IgD-negative memory B cell (primary cell): ENCODE measurements around the gene MACROD2. TPM values are rescaled to one million over a fixed set of nuclear protein-coding genes. Genes with fewer than 3 reads are reported as not detected.
"Not testable (repeated sequence)": the region's sequence is repeated elsewhere in the genome, so short reads cannot be mapped to it uniquely, and the experiment has no call there.

Source experiments
- H3K27ac Mint-ChIP-seq, 3 donors: one replicate each; pipeline ENCODE4 v1.8.0; 2020 to 2022; ENCODE audit warnings: mild to moderate bottlenecking in 3 of 3, mixed read lengths in 3 of 3, moderate library complexity in 1 of 3
- H3K27me3 Mint-ChIP-seq: one replicate; pipeline ENCODE4 v1.8.0; 2021; ENCODE audit warnings: mixed read lengths
- H3K36me3 Mint-ChIP-seq: one replicate; pipeline ENCODE4 v1.8.0; 2020; ENCODE audit warnings: mild to moderate bottlenecking, mixed read lengths
- H3K4me1 Mint-ChIP-seq, 3 donors: one replicate each; pipeline ENCODE4 v1.8.0; 2020 to 2022; ENCODE audit warnings: mixed read lengths in 3 of 3, mild to moderate bottlenecking in 1 of 3
- H3K4me3 Mint-ChIP-seq, 4 donors: one replicate each; pipeline ENCODE4 v1.8.0; 2020 to 2022; ENCODE audit warnings: mild to moderate bottlenecking in 4 of 4, mixed read lengths in 4 of 4, moderate library complexity in 3 of 4
- H3K9me3 Mint-ChIP-seq, 3 donors: one replicate each; pipeline ENCODE4 v1.8.0; 2020 to 2021; ENCODE audit warnings: mixed read lengths in 3 of 3, mild to moderate bottlenecking in 1 of 3
- polyA plus RNA-seq: library from polyadenylated mRNA; unstranded; fragments of 300-500 nt; fragmentation: Illumina TruSeq; gene quantifications from one replicate; pipeline ENCODE4 v1.2.3, GENCODE V29; 2021

The MACROD2 gene
- polyA plus RNA-seq, 1 donor from 2014 or later: 1.3 TPM

DNA sequence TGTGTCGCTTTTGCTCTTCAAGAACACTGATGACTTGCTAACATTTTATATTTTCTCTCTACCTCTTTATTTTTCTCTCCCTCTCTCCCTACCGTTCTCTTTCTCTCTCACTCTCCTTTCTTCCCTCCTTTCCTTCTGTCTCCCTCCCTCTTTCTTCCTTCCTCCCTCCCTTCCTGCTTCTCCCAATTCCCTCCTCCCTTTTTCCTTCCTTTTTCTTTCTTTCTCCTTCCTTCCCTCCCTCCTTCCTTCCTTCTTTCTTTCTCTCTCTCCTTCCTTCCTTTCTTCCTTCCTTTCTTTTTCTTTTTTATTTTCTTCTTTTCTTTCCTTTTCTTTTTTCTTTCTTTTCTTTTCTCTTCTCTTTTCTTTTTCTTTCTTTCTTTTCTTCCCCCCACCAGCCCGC, 1511.8 kb downstream of the MACROD2 start:
- H3K27me3 Mint-ChIP-seq: no peaks in the 10 kb centered on the region
- H3K4me3 Mint-ChIP-seq: no peak overlapping the region
- H3K27ac Mint-ChIP-seq: no peak overlapping the region
- H3K36me3 Mint-ChIP-seq: peaks cover 4% of the 10 kb centered on the region
- H3K4me1 Mint-ChIP-seq: peaks cover 0 to 1% (median 0%) of the 10 kb centered on the region in 3 donors
- H3K9me3 Mint-ChIP-seq: peaks cover 0 to 2% (median 0%) of the 10 kb centered on the region in 3 donors

DNA sequence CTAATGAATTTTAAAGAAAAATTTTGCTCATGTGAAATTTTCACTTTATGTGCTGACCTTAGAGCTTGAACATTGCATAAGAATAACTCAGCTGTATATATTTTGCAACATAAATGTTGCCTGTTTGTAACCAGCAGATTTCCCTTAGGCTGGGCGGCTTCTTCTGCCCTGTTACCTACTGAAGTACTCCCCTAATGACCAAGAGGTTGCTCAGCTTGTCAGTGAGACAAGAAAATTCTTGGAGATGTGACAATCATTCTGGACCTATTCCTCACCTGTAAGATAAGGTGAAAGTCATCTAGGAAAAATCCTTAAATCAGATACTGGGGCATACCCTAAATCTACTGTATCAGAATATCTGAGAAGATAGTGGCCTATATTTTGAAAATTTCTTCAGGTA, 1516.2 kb downstream of the MACROD2 start:
- Mint-ChIP-seq H3K36me3 (peaks cover 5% of the 10 kb centered on the region), H3K4me1 (no peaks in the 10 kb centered on the region), H3K4me3 (no peak overlapping the region), H3K9me3 (peaks cover 0 to 1% (median 0%) of the 10 kb centered on the region in 3 donors), H3K27ac (no peak overlapping the region), H3K27me3 (no peaks in the 10 kb centered on the region)

- Mint-ChIP-seq H3K36me3 (peaks cover 5% of the 10 kb centered on the region), H3K4me1 (no peaks in the 10 kb centered on the region), H3K27me3 (peaks cover 2% of the 10 kb centered on the region), H3K9me3 (peaks cover 0 to 1% (median 0%) of the 10 kb centered on the region in 3 donors), H3K27ac (no peak overlapping the region), H3K4me3 (no peak overlapping the region)
Observed at GRCh38 chr20:15512916-15513315, 1517.6 kb downstream of the MACROD2 start.

GRCh38 chr20:15515691-15516090, 1520.4 kb downstream of the MACROD2 start:
- H3K36me3 Mint-ChIP-seq: peaks cover 2% of the 10 kb centered on the region
- H3K4me1 Mint-ChIP-seq: no peaks in the 10 kb centered on the region
- H3K9me3 Mint-ChIP-seq: peaks cover 0 to 1% (median 0%) of the 10 kb centered on the region in 3 donors
- H3K4me3 Mint-ChIP-seq: no peak overlapping the region
- peaks cover 2% of the 10 kb centered on the region for H3K27me3 Mint-ChIP-seq
- H3K27ac Mint-ChIP-seq: no peak overlapping the region

DNA sequence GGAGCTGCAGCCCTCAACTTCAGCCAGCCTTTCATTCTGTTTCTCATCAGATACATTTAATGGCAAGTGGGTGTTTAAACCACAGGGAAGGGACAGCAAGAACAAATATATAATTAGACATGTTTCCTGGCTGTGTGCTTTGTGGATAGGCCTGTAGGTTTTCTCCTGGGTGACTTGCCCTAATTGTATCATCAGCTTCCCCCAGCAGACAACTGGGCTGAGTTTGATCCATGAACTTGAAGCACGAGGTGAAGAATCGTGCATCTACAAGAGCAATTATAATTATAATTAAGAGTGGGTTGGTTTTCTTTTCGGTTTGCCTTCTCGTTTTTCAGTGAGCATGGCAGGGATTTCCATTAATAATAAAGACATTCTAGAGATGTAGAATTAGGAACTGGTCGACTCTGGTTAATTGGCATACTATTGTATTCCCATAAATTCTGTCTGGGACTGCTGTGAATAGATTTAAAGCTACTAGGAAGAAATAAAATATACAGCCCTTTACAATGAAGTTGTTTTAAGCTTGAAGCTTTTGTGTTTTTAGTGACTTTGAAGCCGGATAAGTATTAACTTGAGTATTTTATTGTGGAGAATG, 1525.7 kb downstream of the MACROD2 start:
- Mint-ChIP-seq H3K27ac (no peak overlapping the region), H3K4me3 (no peak overlapping the region), H3K27me3 (peaks cover 2% of the 10 kb centered on the region), H3K4me1 (no peaks in the 10 kb centered on the region), H3K9me3 (peaks cover 0 to 4% (median 0%) of the 10 kb centered on the region in 3 donors), H3K36me3 (no peaks in the 10 kb centered on the region)

DNA sequence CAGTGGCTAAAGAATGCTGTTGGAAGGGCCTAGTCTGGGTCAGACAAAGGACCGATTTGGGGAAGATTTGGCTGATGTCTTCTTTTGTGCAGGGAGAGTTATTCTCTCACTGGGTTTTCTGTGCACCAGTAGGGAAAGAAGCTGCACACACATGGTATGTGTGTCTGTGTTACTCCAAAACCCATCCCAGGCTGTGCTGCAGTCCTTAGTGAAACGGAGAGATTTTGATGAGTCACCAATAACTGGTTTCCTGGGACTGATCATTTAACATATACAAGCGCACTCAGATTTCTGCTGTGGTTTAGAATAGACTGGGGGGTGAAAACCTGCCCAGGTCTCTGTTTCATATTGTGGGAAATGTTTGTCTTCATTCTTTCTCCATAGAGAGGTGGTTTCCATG, 1528.1 kb downstream of the MACROD2 start:
- Mint-ChIP-seq H3K36me3 (no peaks in the 10 kb centered on the region), H3K27ac (no peak overlapping the region), H3K9me3 (peaks cover 0 to 4% (median 3%) of the 10 kb centered on the region in 3 donors), H3K4me1 (peaks cover 0 to 2% (median 0%) of the 10 kb centered on the region in 3 donors), H3K4me3 (no peak overlapping the region), H3K27me3 (peaks cover 1% of the 10 kb centered on the region)

DNA sequence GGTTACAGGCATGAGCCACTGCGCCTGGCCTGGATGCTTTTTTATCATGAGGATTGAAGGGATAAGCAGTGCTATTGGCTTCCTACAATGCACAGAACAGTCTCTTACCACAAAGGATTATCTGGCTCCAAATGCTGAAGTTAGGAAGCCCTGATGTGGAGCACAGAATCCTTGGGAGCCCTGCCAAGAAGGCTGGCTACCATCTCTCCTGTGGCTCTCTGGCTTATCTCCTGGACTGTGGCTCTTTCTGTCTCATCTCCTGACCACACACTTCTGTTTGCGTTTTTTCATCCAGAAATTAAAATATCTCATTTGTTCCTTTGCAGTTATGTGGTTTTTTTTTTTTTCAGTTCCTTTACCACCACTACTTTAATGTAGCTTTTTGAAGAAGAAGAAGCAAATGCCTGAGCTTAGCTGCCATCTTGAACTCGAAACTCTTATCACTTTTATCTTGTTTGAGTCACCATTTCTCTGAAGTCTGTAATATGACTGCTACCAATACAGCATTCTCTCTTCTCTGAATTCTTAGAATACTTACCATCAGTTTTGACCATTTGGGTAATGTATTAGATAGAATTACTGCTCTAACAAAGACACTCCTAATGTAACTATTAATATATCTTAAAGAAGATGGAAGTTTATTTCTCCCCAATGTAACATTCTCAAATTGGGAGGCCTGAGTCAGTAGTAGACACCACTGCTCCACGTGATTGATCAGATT, 1533.2 kb downstream of the MACROD2 start:
- Mint-ChIP-seq H3K27me3 (peaks cover 1% of the 10 kb centered on the region), H3K27ac (no peak overlapping the region), H3K4me1 (peaks cover 0 to 2% (median 0%) of the 10 kb centered on the region in 3 donors), H3K9me3 (peaks cover 0 to 3% (median 3%) of the 10 kb centered on the region in 3 donors), H3K36me3 (no peaks in the 10 kb centered on the region), H3K4me3 (no peak overlapping the region)

DNA sequence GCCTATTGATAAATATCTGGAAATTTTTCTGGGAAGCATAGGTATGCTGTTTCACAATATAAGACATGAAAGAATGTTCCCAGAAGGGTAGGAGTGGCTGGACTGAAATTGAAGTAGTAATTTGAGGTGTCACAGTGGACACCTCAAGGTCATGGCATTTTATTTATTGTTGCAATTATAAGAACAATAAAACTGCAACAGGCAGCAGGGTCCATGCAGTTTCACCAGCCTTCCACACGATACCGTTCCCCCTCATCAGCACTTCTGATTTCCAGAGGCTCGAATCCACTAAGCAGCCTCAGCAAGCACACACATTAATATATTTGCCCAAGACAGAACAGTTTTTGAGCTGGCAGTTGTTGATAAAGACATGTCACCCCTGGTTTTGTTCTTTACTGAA, 1540.5 kb downstream of the MACROD2 start:
- Mint-ChIP-seq H3K9me3 (peaks cover 0 to 5% (median 0%) of the 10 kb centered on the region in 3 donors), H3K27ac (no peak overlapping the region), H3K36me3 (no peaks in the 10 kb centered on the region), H3K27me3 (peaks cover 3% of the 10 kb centered on the region), H3K4me3 (no peak overlapping the region), H3K4me1 (peaks cover 0 to 3% (median 0%) of the 10 kb centered on the region in 3 donors)

GRCh38 chr20:15537200-15537599, 1541.9 kb downstream of the MACROD2 start:
- H3K27ac Mint-ChIP-seq, H3K27me3 Mint-ChIP-seq, H3K4me1 Mint-ChIP-seq, H3K4me3 Mint-ChIP-seq, H3K36me3 Mint-ChIP-seq, H3K9me3 Mint-ChIP-seq: not testable (repeated sequence)

- peaks cover 0 to 4% (median 0%) of the 10 kb centered on the region in 3 donors for H3K4me1 Mint-ChIP-seq
- no peaks in the 10 kb centered on the region for H3K36me3 Mint-ChIP-seq
- H3K4me3 Mint-ChIP-seq: no peak overlapping the region
- H3K27me3 Mint-ChIP-seq: peaks cover 2% of the 10 kb centered on the region
- peaks cover 3 to 8% (median 5%) of the 10 kb centered on the region in 3 donors for H3K9me3 Mint-ChIP-seq
- no peak overlapping the region for H3K27ac Mint-ChIP-seq
Observed at GRCh38 chr20:15542655-15543054, 1547.3 kb downstream of the MACROD2 start.

DNA sequence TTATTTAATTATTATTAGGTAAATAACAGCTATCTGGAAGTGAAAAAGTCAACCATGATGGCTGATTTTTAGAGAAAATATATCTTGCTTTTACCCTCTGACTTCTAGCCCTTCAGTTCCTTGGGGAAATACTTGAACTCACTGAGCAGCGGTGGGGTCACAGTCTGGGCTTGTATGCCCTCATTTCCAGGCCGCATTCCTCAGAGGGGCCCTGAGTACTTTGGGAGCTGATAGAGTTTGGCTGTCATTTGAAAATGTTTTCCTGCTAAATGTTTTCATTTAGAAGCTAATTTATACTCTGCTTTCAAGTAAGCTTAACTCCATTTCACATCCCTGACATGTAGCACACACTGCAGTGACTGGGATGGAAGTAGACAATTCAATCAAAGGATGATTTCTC, 1549.4 kb downstream of the MACROD2 start:
- Mint-ChIP-seq H3K9me3 (peaks cover 5 to 13% (median 8%) of the 10 kb centered on the region in 3 donors), H3K4me1 (peaks cover 0 to 4% (median 0%) of the 10 kb centered on the region in 3 donors)

GRCh38 chr20:15546525-15547023, 1551.3 kb downstream of the MACROD2 start:
- no peak overlapping the region for H3K27ac Mint-ChIP-seq
- H3K27me3 Mint-ChIP-seq: no peaks in the 10 kb centered on the region
- peaks cover 5 to 14% (median 10%) of the 10 kb centered on the region in 3 donors for H3K9me3 Mint-ChIP-seq
- H3K4me1 Mint-ChIP-seq: no peaks in the 10 kb centered on the region
- no peaks in the 10 kb centered on the region for H3K36me3 Mint-ChIP-seq
- no peak overlapping the region for H3K4me3 Mint-ChIP-seq

More for the DNA sequence above, 1549.4 kb downstream of the MACROD2 start:
- H3K4me3 Mint-ChIP-seq: no peak overlapping the region
- H3K27me3 Mint-ChIP-seq: no peaks in the 10 kb centered on the region
- no peaks in the 10 kb centered on the region for H3K36me3 Mint-ChIP-seq
- no peak overlapping the region for H3K27ac Mint-ChIP-seq

DNA sequence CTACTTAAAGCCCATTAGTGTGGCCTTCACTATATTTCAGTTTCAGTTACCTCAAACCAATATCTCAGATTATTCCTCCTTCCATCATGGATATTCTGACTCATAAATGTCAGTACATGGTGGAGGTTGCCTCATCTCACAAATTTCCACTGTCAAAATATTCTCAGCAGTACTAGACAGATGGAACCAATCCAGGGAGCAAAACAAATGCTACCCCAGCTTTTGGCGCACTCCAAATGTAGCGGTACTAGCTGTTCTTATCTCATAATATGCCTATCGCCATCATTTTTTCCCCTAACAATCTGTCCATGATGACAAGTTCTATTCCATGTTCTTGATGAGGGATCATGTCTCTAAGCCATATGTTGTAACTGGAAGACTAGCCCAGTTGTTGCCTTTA, 1551.8 kb downstream of the MACROD2 start:
- Mint-ChIP-seq H3K27me3 (peaks cover 2% of the 10 kb centered on the region), H3K4me1 (no peaks in the 10 kb centered on the region), H3K9me3 (peaks cover 5 to 17% (median 13%) of the 10 kb centered on the region in 3 donors), H3K36me3 (peaks cover under 1% of the 10 kb centered on the region), H3K4me3 (no peak overlapping the region), H3K27ac (no peak overlapping the region)

DNA sequence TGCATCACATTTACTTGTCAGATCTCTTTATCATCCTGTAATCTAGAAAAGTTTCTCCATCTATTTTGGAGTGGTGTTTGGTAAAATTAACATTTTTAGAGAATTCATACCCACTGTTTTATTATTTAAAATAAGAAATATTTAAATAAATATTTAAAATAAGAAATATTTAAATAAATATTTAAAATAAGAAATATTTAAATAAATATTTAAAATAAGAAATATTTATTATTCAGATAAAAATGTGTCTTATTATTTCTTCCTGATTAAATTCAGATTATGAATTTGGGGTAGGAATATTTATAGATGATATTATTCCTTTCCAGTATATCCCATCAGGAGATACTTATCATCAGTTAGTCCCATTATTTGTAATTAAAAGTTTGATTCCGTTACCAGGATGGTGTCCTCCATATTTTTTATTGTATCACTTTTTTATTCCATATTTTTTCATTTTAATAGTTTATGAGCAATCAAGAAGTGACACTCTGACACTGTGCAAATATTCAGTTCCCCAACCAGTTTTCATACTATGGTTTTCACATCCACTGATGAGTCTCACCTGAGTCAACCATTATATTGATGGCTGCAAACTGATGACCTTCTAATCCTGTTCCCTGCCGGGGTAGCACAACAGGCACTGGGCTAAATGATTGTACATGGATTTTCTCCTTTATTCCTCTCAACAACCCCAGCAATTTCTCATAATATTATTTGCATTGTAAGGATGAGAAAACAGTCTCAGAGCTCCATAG, 1555.0 kb downstream of the MACROD2 start:
- Mint-ChIP-seq H3K36me3 (peaks cover 1% of the 10 kb centered on the region), H3K4me3 (no peak overlapping the region), H3K27ac (no peak overlapping the region), H3K9me3 (peaks cover 11 to 26% (median 20%) of the 10 kb centered on the region in 3 donors), H3K27me3 (peaks cover 4% of the 10 kb centered on the region), H3K4me1 (no peaks in the 10 kb centered on the region)

GRCh38 chr20:15555913-15556312, 1560.6 kb downstream of the MACROD2 start:
- Mint-ChIP-seq H3K4me1 (no peaks in the 10 kb centered on the region), H3K4me3 (no peak overlapping the region), H3K36me3 (peaks cover 1% of the 10 kb centered on the region), H3K9me3 (peaks cover 9 to 20% (median 14%) of the 10 kb centered on the region in 3 donors), H3K27me3 (peaks cover 6% of the 10 kb centered on the region), H3K27ac (no peak overlapping the region)
